HG03039 (cell line): ENCODE results near the gene DNAH17.

Experiments
- ATAC-seq: cut with Tn5 transposase; IDR thresholded peaks from one replicate; pipeline ENCODE4 v1.9.1; 2021; ENCODE audit warnings: mild to moderate bottlenecking, moderate library complexity; ENCODE audit not compliant: unreplicated experiment

The DNAH17 gene

GRCh38 chr17:78499715-78500540 is 77.3 kb downstream of the DNAH17 start:
- no peak for ATAC-seq

- ATAC-seq = no peak
Measured at GRCh38 chr17:78498848-78499247, 78.3 kb downstream of the DNAH17 start.

DNA sequence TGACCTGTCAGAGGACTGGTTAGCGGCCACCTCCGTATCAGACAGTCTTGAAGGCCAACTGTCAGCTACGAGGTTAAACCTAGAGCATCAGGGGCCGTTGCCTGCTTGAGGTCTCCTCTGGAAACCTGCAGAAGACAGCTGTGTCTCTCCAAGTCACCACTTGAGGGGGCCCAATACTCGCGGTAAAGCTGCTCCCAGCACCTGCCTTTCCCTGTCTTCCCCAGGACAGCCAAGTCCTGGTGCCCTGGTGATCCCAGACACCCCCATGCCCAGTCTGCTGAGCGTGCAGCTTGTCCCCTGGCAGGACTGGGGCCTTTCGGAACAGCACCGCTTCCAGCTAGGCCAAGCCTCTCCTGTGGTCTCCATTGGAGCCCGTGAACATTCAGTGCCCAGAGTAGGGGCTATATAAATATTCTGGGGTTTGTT is 80.1 kb downstream of the DNAH17 start:
- ATAC-seq = no peak

- no peak for ATAC-seq
Measured at GRCh38 chr17:78496311-78496710, 80.9 kb downstream of the DNAH17 start.

DNA sequence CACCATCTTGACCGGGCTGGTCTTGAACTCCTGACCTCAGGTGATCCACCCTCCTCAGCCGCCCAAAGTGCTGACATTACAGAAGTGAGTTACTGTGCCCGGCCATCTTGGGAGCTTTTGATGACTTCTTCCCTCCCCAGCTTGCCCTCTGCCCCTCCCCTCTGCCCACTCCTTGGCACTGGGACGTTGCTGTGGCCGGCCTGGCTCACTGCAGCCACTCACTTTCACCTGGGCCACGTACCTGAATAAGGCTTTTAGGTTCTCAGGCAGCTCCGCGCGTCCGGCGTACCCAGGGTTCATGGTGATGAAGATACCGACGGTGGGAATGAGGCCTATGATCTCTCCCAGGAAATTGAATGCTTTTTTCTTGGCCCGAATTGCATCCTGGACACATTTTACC is 81.6 kb downstream of the DNAH17 start:
- no peak for ATAC-seq

DNA sequence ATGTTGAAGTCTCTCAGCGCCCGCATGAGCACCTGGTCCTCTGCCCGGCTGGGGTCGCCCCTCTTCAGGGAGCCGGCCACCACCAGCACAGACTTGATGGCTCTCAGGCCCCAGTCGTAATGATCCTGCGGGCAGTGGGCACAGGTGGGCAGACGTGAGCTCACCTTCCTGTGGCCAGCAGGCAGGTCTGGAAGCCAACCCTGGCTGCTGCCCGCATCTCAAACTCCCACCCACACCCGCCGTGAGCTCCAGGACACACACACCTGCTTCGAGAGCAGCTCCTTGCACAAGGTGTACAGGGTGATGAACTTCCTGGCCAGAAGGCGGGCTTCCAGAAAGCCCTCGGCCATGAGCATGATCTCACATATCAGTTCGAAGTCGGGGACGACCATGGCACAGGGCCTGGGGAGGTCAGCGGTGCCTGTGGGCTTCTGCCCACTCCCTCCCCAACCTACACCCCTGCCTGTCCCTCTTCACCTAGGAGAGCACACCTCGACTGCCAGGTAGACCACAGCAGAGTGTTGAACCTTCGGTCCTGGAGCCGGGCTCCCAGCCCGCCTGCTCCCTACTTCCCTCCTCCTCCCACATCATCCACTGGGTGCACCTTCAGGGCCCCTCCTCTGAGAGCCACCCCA is 82.4 kb downstream of the DNAH17 start:
- no peak for ATAC-seq

- ATAC-seq = no peak
Measured at GRCh38 chr17:78493853-78494695, 83.1 kb downstream of the DNAH17 start.

- ATAC-seq = no peak
Measured at GRCh38 chr17:78493450-78493849, 83.7 kb downstream of the DNAH17 start.

- no peak for ATAC-seq
Measured at GRCh38 chr17:78492116-78492799, 84.9 kb downstream of the DNAH17 start.

- ATAC-seq = no peak
Measured at GRCh38 chr17:78491236-78492115, 85.7 kb downstream of the DNAH17 start.

- no peak for ATAC-seq
Measured at GRCh38 chr17:78490673-78491072, 86.5 kb downstream of the DNAH17 start.

- no peak for ATAC-seq
Measured at GRCh38 chr17:78490156-78490555, 87.0 kb downstream of the DNAH17 start.

- ATAC-seq = no peak
Measured at GRCh38 chr17:78488867-78489634, 88.1 kb downstream of the DNAH17 start.

GRCh38 chr17:78488156-78488555 is 89.0 kb downstream of the DNAH17 start:
- no peak for ATAC-seq

- ATAC-seq = no peak
Measured at GRCh38 chr17:78486946-78487680, 90.1 kb downstream of the DNAH17 start.

- no peak for ATAC-seq
Measured at GRCh38 chr17:78486228-78486802, 90.9 kb downstream of the DNAH17 start.

GRCh38 chr17:78485290-78486168 is 91.7 kb downstream of the DNAH17 start:
- ATAC-seq = no peak
